Measurements from ENCODE around the gene PTTG1IP. TPM values are rescaled to one million over a fixed set of nuclear protein-coding genes. Genes with fewer than 3 reads are reported as not detected.

The PTTG1IP gene
- total and polyA plus RNA-seq, 2 of the 13 experiments (the other 11 are each of a cell fraction or from before 2014, with no cell fraction given): 161 to 700 TPM

DNA sequence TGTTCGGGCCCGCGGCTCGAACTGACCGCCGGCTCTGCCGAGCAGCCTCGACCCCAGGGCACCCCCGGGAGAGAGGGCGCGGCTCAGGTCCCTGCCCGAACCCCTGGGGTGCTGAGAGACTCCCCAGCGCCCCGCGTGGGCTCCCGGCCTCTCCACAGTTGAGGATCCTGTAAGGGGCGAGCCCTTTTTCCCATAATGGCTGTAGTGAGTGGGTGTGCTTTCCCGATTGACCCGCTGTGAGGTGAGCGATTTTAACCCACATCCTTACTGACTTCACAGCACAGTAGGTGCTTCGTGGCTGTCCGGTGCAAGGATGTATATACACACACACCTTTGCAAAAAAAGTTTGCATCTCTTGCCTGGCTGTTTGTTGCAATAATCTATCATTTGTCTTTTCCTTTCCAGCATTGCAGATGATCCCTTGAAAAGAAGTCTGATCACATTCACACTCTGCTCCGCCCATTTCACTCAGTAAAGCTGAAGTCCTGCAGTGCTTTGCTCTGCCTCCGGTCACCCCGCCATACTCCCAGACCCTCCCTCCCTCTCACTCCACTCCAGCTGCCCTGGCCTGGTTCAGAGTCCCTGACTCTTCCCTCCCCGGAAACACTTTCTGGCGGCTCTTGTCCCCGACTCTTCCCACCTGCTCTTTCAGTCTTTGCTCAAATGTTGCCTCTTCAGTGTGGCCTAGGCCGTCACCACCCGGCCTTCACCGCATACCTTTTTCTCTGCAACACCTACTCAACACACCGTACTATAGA, 70.9 kb downstream of the PTTG1IP start (continued):
- TF ChIP-seq, protein P1, sequence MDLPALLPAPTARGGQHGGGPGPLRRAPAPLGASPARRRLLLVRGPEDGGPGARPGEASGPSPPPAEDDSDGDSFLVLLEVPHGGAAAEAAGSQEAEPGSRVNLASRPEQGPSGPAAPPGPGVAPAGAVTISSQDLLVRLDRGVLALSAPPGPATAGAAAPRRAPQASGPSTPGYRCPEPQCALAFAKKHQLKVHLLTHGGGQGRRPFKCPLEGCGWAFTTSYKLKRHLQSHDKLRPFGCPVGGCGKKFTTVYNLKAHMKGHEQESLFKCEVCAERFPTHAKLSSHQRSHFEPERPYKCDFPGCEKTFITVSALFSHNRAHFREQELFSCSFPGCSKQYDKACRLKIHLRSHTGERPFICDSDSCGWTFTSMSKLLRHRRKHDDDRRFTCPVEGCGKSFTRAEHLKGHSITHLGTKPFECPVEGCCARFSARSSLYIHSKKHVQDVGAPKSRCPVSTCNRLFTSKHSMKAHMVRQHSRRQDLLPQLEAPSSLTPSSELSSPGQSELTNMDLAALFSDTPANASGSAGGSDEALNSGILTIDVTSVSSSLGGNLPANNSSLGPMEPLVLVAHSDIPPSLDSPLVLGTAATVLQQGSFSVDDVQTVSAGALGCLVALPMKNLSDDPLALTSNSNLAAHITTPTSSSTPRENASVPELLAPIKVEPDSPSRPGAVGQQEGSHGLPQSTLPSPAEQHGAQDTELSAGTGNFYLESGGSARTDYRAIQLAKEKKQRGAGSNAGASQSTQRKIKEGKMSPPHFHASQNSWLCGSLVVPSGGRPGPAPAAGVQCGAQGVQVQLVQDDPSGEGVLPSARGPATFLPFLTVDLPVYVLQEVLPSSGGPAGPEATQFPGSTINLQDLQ (CRISPR knock-in tag; IDR thresholded peaks at IDR 0.05): no peak
- no peak for TF ChIP-seq ZNF317 (CRISPR knock-in tag; IDR thresholded peaks at IDR 0.05)
- no peak for TF ChIP-seq ZNF235 (CRISPR knock-in tag; IDR thresholded peaks at IDR 0.05; ENCODE audit: borderline replicate concordance)
- TF ChIP-seq, protein P2, sequence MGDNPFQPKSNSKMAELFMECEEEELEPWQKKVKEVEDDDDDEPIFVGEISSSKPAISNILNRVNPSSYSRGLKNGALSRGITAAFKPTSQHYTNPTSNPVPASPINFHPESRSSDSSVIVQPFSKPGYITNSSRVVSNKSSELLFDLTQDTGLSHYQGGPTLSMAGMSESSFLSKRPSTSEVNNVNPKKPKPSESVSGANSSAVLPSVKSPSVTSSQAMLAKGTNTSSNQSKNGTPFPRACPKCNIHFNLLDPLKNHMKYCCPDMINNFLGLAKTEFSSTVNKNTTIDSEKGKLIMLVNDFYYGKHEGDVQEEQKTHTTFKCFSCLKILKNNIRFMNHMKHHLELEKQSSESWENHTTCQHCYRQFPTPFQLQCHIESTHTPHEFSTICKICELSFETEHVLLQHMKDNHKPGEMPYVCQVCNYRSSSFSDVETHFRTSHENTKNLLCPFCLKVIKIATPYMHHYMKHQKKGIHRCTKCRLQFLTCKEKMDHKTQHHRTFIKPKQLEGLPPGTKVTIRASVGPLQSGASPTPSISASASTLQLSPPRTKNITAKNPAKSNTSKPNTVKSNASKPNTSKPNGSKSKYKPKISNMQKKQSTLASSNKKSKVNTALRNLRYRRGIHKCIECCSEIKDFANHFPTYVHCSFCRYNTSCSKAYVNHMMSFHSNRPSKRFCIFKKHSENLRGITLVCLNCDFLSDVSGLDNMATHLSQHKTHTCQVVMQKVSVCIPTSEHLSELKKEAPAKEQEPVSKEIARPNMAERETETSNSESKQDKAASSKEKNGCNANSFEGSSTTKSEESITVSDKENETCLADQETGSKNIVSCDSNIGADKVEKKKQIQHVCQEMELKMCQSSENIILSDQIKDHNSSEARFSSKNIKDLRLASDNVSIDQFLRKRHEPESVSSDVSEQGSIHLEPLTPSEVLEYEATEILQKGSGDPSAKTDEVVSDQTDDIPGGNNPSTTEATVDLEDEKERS (CRISPR knock-in tag; IDR thresholded peaks at IDR 0.05): peak; percentile 35; the same call in 1 of the 2 replicates
- 0 out of 2 replicates have a peak, but pooled peaks have one; percentile 57 for TF ChIP-seq ZNF761 (CRISPR knock-in tag; conservative IDR thresholded peaks at IDR 0.05)
- no peak for TF ChIP-seq SAFB2 (CRISPR knock-in tag; IDR thresholded peaks at IDR 0.05; ENCODE audit: borderline replicate concordance, low read depth)
- TF ChIP-seq MEIS2 (CRISPR knock-in tag; IDR thresholded peaks at IDR 0.05): 0 out of 2 replicates have a peak, but pooled peaks have one; percentile 48
- TF ChIP-seq MIER2 (CRISPR knock-in tag; IDR thresholded peaks at IDR 0.05): no peak
- peak; percentile 40 for TF ChIP-seq MED1 (CRISPR knock-in tag; IDR thresholded peaks at IDR 0.05)
- TF ChIP-seq SP140L (CRISPR knock-in tag; IDR thresholded peaks at IDR 0.05; ENCODE audit: borderline replicate concordance): no peak
- TF ChIP-seq SMARCC2 (IDR thresholded peaks at IDR 0.05): no peak
- TF ChIP-seq, protein P3, sequence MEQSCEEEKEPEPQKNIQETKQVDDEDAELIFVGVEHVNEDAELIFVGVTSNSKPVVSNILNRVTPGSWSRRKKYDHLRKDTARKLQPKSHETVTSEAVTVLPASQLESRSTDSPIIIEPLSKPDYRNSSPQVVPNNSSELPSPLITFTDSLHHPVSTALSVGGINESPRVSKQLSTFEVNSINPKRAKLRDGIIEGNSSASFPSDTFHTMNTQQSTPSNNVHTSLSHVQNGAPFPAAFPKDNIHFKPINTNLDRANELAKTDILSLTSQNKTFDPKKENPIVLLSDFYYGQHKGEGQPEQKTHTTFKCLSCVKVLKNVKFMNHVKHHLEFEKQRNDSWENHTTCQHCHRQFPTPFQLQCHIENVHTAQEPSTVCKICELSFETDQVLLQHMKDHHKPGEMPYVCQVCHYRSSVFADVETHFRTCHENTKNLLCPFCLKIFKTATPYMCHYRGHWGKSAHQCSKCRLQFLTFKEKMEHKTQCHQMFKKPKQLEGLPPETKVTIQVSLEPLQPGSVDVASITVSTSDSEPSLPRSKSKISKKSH (CRISPR knock-in tag; IDR thresholded peaks at IDR 0.05; ENCODE audit: borderline replicate concordance): 0 out of 2 replicates have a peak, but pooled peaks have one; percentile 26
- TF ChIP-seq, protein P4, sequence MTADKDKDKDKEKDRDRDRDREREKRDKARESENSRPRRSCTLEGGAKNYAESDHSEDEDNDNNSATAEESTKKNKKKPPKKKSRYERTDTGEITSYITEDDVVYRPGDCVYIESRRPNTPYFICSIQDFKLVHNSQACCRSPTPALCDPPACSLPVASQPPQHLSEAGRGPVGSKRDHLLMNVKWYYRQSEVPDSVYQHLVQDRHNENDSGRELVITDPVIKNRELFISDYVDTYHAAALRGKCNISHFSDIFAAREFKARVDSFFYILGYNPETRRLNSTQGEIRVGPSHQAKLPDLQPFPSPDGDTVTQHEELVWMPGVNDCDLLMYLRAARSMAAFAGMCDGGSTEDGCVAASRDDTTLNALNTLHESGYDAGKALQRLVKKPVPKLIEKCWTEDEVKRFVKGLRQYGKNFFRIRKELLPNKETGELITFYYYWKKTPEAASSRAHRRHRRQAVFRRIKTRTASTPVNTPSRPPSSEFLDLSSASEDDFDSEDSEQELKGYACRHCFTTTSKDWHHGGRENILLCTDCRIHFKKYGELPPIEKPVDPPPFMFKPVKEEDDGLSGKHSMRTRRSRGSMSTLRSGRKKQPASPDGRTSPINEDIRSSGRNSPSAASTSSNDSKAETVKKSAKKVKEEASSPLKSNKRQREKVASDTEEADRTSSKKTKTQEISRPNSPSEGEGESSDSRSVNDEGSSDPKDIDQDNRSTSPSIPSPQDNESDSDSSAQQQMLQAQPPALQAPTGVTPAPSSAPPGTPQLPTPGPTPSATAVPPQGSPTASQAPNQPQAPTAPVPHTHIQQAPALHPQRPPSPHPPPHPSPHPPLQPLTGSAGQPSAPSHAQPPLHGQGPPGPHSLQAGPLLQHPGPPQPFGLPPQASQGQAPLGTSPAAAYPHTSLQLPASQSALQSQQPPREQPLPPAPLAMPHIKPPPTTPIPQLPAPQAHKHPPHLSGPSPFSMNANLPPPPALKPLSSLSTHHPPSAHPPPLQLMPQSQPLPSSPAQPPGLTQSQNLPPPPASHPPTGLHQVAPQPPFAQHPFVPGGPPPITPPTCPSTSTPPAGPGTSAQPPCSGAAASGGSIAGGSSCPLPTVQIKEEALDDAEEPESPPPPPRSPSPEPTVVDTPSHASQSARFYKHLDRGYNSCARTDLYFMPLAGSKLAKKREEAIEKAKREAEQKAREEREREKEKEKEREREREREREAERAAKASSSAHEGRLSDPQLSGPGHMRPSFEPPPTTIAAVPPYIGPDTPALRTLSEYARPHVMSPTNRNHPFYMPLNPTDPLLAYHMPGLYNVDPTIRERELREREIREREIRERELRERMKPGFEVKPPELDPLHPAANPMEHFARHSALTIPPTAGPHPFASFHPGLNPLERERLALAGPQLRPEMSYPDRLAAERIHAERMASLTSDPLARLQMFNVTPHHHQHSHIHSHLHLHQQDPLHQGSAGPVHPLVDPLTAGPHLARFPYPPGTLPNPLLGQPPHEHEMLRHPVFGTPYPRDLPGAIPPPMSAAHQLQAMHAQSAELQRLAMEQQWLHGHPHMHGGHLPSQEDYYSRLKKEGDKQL (CRISPR knock-in tag; IDR thresholded peaks at IDR 0.05; ENCODE audit: low read depth): no peak

Data from HepG2 (cell line).